RWPE2 (cell line): ENCODE results near the gene PIK3R2.

Source experiments
- ATAC-seq: fragments of 200-7000 bp; cut with Tn5 transposase; 3 replicates; pipeline ENCODE4 v1.9.1; 2021; ENCODE audit warnings: low read depth
- DNase-seq: peaks from one replicate; pipeline ENCODE4 v3.0.0-alpha.2; 2020; ENCODE audit warnings: low spot score
- H3K27ac ChIP-seq: fragments of 450-650 bp; 2 replicates; pipeline ENCODE4 v1.5.1; 2017; ENCODE audit warnings: mild to moderate bottlenecking; ENCODE audit not compliant: poor library complexity, severe bottlenecking
- H3K27me3 ChIP-seq: fragments of 250-450 bp; sonication (Bioruptor Pico); 2 replicates; pipeline ENCODE4 v1.5.1; 2021; ENCODE audit warnings: mild to moderate bottlenecking, moderate library complexity; ENCODE audit not compliant: insufficient read depth, poor library complexity, severe bottlenecking
- H3K36me3 ChIP-seq: fragments of 250-450 bp; sonication (Bioruptor Pico); 2 replicates; pipeline ENCODE4 v1.5.1; 2020; ENCODE audit warnings: low read depth, mild to moderate bottlenecking, moderate library complexity
- H3K4me1 ChIP-seq: fragments of 250-450 bp; sonication (Bioruptor Pico); 2 replicates; pipeline ENCODE4 v1.5.1; 2021; ENCODE audit warnings: mild to moderate bottlenecking, moderate library complexity; ENCODE audit not compliant: insufficient read depth, poor library complexity, severe bottlenecking
- H3K4me3 ChIP-seq: fragments of 250-450 bp; sonication (Bioruptor Pico); 2 replicates; pipeline ENCODE4 v1.5.1; 2021; ENCODE audit warnings: mild to moderate bottlenecking, moderate library complexity; ENCODE audit not compliant: severe bottlenecking
- H3K9me3 ChIP-seq: fragments of 250-450 bp; sonication (Bioruptor Pico); 2 replicates; pipeline ENCODE4 v1.5.1; 2021; ENCODE audit warnings: mild to moderate bottlenecking, moderate library complexity; ENCODE audit not compliant: severe bottlenecking
- TF ChIP-seq, protein P1 (sequence below): fragments of 450-650 bp; IDR thresholded peaks from one replicate; pipeline ENCODE4 v1.5.1; 2017; ENCODE audit warnings: mild to moderate bottlenecking, moderate library complexity; ENCODE audit not compliant: poor library complexity, severe bottlenecking

PIK3R2 gene

DNA sequence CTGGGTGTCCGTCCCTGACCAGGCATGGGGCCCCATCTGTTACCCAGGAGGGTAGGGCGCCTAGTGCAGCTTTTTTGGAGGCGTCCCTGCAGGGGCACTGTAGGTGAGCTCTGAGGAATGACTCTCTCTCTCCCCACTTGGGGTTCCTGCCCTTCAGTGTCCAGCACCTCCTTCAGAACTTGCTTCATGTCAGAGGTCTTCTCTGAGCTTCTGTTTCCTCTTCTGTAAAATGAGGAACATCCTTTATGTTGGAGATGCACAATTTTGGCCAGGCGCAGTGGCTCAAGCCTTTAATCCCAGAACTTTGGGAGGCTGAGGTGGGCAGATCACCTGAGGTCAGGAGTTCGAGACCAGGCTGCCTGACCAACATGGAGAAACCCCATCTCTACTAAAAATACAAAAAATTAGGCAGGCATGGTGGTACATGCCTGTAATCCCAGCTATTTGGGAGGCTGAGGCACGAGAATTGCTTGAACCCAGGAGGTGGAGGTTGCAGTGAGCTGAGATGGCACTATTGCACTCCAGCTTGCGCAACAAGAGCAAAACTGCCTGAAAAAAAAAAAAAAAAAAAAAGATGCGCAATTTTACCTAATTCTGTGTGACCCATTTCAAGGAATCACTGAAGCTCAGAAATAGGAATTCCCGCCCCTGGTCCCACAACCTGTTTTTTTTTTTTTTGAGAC, 15.2 kb upstream of the PIK3R2 start:
- DNase-seq (no peak), ATAC-seq (no peak)
- no peak overlapping the region for H3K4me3 ChIP-seq
- TF ChIP-seq, protein P1, sequence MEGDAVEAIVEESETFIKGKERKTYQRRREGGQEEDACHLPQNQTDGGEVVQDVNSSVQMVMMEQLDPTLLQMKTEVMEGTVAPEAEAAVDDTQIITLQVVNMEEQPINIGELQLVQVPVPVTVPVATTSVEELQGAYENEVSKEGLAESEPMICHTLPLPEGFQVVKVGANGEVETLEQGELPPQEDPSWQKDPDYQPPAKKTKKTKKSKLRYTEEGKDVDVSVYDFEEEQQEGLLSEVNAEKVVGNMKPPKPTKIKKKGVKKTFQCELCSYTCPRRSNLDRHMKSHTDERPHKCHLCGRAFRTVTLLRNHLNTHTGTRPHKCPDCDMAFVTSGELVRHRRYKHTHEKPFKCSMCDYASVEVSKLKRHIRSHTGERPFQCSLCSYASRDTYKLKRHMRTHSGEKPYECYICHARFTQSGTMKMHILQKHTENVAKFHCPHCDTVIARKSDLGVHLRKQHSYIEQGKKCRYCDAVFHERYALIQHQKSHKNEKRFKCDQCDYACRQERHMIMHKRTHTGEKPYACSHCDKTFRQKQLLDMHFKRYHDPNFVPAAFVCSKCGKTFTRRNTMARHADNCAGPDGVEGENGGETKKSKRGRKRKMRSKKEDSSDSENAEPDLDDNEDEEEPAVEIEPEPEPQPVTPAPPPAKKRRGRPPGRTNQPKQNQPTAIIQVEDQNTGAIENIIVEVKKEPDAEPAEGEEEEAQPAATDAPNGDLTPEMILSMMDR = no peak
- no peaks in the 10 kb centered on the region for H3K4me1 ChIP-seq
- H3K27me3 ChIP-seq = no peaks in the 10 kb centered on the region
- no peak overlapping the region for H3K27ac ChIP-seq
- no peaks in the 10 kb centered on the region for H3K9me3 ChIP-seq
- peaks cover 25% of the 10 kb centered on the region for H3K36me3 ChIP-seq

DNA sequence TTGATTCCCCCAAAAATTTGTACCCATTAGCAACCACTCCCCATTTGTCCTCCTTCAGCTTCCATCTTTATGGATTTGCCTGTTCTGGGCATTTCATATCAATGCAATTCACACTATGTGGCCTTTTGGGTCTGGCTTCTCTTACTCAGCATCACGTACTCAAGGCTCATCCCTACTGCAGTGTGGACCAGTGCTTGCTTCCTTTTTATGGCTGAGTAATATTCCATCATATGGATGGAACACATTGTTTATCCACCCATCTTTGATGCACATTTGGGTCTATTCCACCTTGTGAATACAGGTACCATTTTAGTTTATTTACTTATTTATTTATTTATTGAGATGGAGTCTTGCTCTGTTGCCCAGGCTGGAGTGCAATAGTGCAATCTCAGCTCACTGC, 12.5 kb upstream of the PIK3R2 start:
- TF ChIP-seq, protein P1 = no peak
- no peak for ATAC-seq
- Histone ChIP-seq H3K4me1 (no peaks in the 10 kb centered on the region), H3K9me3 (no peaks in the 10 kb centered on the region), H3K4me3 (no peak overlapping the region), H3K27me3 (no peaks in the 10 kb centered on the region), H3K36me3 (peaks cover 31% of the 10 kb centered on the region), H3K27ac (no peak overlapping the region)
- no peak for DNase-seq

DNA sequence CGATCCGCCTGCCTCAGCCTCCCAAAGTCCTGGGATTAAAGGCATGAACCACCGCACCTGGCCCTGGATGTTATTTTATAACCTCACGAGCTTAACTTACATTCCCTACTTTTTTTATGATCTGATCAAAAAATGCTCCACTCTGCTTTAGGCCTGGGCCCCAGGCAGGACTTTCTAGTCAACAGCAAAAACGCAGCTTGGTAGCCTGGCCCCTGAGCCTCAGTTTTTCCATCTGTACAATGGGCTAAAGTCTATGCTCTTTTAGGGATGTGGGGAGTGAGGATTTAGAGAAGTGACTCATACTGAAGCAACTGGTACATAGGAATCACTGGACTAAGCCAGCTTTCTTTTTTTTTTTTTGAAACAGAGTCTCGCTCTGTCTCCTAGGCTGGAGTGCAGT, 11.9 kb upstream of the PIK3R2 start:
- Histone ChIP-seq H3K27me3 (no peaks in the 10 kb centered on the region), H3K36me3 (peaks cover 36% of the 10 kb centered on the region), H3K9me3 (no peaks in the 10 kb centered on the region), H3K4me3 (no peak overlapping the region), H3K4me1 (no peaks in the 10 kb centered on the region), H3K27ac (no peak overlapping the region)
- ATAC-seq (no peak), DNase-seq (no peak)
- TF ChIP-seq, protein P1 = no peak

DNA sequence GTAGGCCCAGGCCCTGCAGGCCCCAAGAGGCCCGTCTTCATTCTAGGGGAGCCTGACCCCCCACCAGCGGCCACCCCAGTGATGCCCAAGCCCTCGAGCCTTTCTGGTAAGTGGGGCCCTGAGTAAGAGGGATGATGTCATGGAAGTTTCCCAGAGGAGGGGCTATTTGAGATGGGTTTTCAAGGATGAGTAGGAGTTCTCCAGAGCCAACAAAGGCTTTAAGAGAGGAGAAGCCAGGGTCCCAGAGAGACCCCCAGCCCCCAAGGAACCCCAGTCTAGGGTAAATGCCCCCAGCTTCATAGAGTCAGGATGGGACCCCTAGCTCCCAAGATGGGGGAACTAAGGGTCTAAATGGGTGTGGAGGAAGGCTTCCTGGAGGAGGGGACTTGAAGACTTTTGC, 9.1 kb upstream of the PIK3R2 start:
- H3K4me3 ChIP-seq = no peak overlapping the region
- no peaks in the 10 kb centered on the region for H3K4me1 ChIP-seq
- DNase-seq (no peak), ATAC-seq (no peak)
- TF ChIP-seq, protein P1 = no peak
- no peaks in the 10 kb centered on the region for H3K9me3 ChIP-seq
- no peaks in the 10 kb centered on the region for H3K27me3 ChIP-seq
- peaks cover 38% of the 10 kb centered on the region for H3K36me3 ChIP-seq
- no peak overlapping the region for H3K27ac ChIP-seq

DNA sequence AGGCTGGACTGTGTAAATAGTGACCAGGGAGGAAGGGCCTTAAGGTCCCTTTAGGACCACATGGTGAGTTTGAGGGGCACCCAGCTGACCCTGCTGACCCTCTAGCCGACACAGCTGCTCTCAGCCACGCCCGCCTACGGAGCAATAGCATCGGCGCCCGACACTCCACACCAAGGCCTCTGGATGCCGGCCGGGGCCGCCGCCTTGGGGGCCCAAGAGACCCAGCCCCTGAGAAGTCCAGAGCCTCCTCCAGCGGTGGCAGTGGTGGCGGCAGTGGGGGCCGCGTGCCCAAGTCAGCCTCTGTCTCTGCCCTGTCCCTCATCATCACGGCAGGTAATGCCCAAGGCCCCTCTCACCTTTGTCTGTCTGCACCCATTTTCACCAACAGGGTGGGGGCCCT, 8.6 kb upstream of the PIK3R2 start:
- no peak for ATAC-seq
- peaks cover 38% of the 10 kb centered on the region for H3K36me3 ChIP-seq
- no peaks in the 10 kb centered on the region for H3K4me1 ChIP-seq
- H3K4me3 ChIP-seq = no peak overlapping the region
- no peaks in the 10 kb centered on the region for H3K9me3 ChIP-seq
- no peak overlapping the region for H3K27ac ChIP-seq
- H3K27me3 ChIP-seq = no peaks in the 10 kb centered on the region
- TF ChIP-seq, protein P1 = no peak
- DNase-seq = no peak
